ENCODE data around the gene PDSS2.

PDSS2 gene

DNA sequence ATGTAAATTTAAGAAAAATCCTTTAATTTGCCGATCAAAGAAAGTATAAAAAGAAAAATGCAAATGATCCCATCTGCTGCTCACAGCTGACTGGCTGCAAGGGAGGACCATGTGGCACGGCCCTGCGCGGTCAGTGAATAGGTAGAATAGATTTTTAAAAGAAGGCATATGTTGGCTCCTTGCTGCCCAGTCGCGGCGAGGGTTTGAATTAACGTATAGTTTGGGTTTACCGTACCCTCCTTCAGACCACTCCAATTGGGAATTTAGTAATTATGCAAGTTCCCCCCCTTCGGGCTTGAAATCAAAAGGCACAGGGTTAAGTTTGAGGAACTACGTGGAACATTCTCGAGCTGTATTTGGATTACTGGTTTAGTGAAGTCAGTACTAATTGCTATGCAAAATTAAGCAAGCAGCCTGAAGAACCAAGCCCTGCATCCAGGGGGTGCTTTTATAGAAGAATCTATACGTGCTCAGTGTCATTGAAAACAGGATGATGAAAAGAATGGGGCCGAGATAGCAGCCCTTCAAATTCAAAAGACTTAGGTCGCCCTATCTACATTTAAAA lies 343.0 kb downstream of the PDSS2 start:
- in situ Hi-C loops (cut with MboI; ENCODE audit: low sequenced_read_pairs, unreplicated experiment) = no loop called here
- TF ChIP-seq, protein P1, sequence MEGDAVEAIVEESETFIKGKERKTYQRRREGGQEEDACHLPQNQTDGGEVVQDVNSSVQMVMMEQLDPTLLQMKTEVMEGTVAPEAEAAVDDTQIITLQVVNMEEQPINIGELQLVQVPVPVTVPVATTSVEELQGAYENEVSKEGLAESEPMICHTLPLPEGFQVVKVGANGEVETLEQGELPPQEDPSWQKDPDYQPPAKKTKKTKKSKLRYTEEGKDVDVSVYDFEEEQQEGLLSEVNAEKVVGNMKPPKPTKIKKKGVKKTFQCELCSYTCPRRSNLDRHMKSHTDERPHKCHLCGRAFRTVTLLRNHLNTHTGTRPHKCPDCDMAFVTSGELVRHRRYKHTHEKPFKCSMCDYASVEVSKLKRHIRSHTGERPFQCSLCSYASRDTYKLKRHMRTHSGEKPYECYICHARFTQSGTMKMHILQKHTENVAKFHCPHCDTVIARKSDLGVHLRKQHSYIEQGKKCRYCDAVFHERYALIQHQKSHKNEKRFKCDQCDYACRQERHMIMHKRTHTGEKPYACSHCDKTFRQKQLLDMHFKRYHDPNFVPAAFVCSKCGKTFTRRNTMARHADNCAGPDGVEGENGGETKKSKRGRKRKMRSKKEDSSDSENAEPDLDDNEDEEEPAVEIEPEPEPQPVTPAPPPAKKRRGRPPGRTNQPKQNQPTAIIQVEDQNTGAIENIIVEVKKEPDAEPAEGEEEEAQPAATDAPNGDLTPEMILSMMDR (IDR thresholded peaks at IDR 0.05; ENCODE audit: borderline replicate concordance, control extremely low read depth, extremely low read depth, insufficient read depth, missing control alignments) = no peak
- DNase-seq (ENCODE audit: low spot score) = no peak

DNA sequence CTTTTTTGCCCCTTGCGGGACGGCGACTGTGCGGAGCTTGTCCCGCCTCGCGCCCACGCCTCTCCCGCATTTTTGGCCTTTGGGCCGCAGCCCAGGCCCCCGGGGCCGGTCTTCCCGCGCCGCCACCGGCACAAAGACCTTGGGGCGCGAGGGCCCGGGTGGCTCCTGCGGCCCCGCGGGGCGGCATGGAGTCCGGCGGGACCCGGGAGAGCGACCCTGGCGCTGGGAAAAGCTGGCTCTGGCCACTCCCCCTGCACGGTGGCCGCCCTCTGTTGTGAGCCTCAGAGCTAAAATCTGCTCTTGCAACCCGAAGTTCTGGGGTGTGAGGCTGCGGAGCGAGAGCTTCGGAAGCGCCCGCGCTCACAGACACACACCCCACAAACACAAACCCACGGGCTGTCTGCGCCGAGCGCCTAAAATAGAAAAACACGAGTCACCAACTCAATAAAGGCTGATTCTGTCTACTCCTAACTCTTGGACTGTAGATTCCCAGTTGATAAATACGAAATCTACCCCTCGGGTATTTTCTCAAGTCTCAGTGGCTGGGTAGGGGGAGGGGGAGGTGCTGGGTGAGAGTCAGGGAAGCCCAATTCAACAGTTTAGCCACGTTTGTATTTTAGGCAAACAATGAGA lies 343.6 kb downstream of the PDSS2 start:
- TF ChIP-seq, protein P1 (IDR thresholded peaks at IDR 0.05; ENCODE audit: borderline replicate concordance, control extremely low read depth, extremely low read depth, insufficient read depth, missing control alignments) = no peak
- peak; percentile 62 for DNase-seq (ENCODE audit: low spot score)
- in situ Hi-C loops (cut with MboI; ENCODE audit: low sequenced_read_pairs, unreplicated experiment) = no loop called here

DNA sequence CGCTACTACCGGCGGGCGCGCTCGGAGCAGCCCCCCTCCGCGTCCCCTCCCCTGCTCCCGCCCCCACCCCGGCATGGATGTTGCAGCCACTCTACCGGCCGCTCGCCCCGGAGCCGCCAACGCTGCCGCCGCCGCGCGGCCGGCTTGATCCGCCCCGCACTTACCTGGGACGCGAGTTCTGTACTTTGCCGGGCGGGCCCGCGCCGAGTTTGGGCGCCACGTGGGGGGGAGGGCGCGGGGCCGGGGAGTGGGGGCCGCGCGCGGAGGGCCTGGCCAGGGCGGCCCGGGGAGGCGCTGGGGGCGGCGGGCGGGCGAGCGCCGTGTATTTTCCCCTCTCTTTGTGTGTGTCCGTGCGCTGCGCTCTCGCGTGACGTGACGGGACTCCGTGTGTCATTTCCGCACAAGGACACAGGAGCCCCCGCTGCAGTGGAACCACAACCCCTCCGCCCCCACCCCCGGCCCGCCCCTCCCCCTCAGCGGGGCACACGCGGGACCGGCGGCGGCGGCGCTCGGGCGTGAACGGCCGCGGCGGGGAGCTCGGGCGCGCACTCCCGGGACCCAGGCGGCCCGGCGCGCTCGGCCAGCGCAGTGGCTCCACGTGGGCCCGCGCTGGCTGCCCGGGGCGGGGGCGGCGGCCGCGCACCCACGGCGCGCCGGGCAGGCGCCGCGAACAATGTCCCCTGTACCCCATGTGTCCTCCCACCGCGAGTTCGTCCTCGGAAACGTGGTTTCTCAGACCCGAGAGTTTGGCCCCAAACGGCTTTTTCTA lies 344.3 kb downstream of the PDSS2 start, which contains the start of gene BEND3:
TSS of gene BEND3 (minus strand) at position 590 of the 769 bp plus-strand sequence. CDS start 16,230 bp downstream, outside the sequence.
- TF ChIP-seq, protein P1 (IDR thresholded peaks at IDR 0.05; ENCODE audit: borderline replicate concordance, control extremely low read depth, extremely low read depth, insufficient read depth, missing control alignments) = peak; percentile 5
- in situ Hi-C loops (cut with MboI; ENCODE audit: low sequenced_read_pairs, unreplicated experiment) = no loop called here
- DNase-seq (ENCODE audit: low spot score) = peak; percentile 71

DNA sequence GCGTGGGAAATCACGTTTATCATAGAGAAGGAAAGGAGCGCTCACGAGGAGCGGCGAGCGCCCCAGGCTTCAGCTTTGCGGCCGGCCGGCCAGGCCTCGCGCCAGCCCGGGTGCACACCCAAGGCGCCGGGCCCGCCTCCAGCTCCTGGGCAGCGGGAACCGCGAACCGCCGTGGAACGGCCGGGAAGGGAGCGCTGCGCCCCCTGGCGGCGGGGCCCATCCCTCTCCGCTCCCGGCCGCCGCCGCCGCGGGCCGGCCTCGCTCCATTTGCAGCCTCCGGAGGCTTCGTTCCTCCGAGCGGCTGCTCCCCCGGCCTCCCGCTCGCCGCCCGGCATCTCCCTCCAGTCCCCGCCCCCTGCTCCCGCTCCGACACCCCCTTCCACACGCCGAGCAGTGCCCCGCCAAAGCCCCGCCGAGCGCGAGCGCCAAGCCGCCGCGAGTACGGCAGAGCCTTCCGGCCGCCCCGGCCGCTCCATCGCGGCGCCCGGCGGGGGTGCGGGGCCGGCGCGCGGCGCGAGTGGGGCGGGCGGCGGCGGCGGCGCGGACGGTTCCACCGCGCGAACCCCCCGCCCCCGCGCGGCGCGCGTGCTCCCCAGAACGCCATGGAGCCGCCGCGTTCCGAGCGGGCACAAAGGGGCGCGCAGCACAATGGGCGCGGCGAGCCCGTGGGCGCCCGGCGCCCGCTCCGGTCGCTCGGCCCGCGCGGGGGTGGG lies 345.0 kb downstream of the PDSS2 start:
- TF ChIP-seq, protein P1 (IDR thresholded peaks at IDR 0.05; ENCODE audit: borderline replicate concordance, control extremely low read depth, extremely low read depth, insufficient read depth, missing control alignments) = peak; percentile 88
- peak; percentile 92 for DNase-seq (ENCODE audit: low spot score)
- in situ Hi-C loops (cut with MboI; ENCODE audit: low sequenced_read_pairs, unreplicated experiment) = no loop called here

DNA sequence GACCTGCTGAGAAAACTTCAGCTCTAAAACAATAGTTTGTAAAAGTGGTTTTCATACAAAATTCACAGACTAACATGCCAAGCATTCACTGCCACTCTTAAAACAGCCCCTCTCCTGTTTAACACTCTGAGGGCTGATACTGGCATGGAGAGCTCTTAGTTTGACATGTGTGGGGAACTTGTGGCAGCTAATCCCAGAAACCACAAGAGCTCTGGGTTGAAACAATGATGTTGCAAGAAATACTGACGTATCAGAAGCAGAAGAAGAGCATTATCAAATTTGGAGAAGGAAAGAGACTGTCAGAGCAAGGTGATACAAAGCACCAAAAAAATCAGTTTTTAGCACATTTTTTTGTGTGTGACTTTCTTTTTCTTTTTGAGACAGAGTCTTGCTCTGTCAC lies 349.2 kb downstream of the PDSS2 start:
- no peak for DNase-seq (ENCODE audit: low spot score)
- in situ Hi-C loops (cut with MboI; ENCODE audit: low sequenced_read_pairs, unreplicated experiment) = no loop called here
- TF ChIP-seq, protein P1 (IDR thresholded peaks at IDR 0.05; ENCODE audit: borderline replicate concordance, control extremely low read depth, extremely low read depth, insufficient read depth, missing control alignments) = no peak

DNA sequence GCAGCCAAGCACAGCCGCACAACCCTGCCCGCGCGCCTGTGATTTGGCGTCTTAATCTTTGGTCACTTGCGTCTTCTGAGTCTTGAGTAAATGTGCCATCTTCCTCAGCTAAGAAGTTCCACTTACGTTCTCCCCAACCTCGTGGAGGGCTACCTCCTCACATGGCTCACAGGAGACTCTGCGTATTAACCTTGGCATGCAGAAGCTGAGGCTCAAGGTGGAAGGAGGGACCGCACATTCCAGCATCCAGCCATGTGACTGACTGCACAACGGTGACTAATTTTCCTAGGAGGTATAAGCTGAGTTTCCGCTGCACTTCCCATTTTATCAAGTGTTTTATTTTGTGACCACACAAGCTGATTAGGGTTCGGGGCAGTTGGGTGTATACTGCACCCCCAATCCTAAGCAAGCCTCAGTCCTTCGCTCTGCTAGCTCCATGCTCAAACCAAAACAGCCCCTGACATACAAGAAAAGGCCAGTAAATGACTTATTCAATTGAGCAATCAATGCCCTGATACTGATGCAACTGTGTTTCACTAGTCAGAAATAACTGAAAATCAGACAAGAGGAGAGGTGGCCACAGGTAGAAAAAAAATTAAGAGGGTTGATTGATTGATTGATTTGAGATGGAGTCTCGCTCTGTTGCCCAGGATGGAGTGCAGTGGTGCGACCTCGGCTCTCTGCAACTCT lies 351.0 kb downstream of the PDSS2 start:
- DNase-seq (ENCODE audit: low spot score) = no peak
- TF ChIP-seq, protein P1 (IDR thresholded peaks at IDR 0.05; ENCODE audit: borderline replicate concordance, control extremely low read depth, extremely low read depth, insufficient read depth, missing control alignments) = no peak
- in situ Hi-C loops (cut with MboI; ENCODE audit: low sequenced_read_pairs, unreplicated experiment) = no loop called here

All from GM13976 (cell line).